GM12801 (cell line): ENCODE results near the gene PLEKHA1.

ENCODE experiments used
- TF ChIP-seq, protein P1 (sequence below): IDR thresholded peaks from one replicate; pipeline ENCODE4 v1.5.1; 2011; ENCODE audit warnings: control low read depth; ENCODE audit not compliant: insufficient read length; ENCODE audit errors: extremely low read depth

The PLEKHA1 gene

DNA sequence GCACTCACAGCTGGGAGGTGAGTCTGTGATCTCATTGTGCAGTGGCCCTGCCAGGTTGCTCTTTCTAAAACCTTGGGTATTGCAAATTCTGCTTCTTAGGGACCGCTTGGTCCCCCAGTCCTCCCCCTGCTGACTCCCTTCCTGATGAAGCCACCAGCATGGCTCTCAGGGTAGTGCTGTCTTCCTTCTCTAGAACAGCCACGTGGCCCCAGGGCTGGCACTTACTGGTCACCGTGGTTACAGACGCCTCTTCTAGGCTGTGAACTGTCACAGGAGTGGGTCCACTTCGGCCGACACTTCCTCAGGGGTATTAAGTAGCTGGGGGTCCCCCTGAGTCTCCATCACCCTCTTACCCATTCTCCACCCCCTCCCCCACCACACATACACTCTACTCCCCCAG lies 84.2 kb downstream of the PLEKHA1 start:
- TF ChIP-seq, protein P1, sequence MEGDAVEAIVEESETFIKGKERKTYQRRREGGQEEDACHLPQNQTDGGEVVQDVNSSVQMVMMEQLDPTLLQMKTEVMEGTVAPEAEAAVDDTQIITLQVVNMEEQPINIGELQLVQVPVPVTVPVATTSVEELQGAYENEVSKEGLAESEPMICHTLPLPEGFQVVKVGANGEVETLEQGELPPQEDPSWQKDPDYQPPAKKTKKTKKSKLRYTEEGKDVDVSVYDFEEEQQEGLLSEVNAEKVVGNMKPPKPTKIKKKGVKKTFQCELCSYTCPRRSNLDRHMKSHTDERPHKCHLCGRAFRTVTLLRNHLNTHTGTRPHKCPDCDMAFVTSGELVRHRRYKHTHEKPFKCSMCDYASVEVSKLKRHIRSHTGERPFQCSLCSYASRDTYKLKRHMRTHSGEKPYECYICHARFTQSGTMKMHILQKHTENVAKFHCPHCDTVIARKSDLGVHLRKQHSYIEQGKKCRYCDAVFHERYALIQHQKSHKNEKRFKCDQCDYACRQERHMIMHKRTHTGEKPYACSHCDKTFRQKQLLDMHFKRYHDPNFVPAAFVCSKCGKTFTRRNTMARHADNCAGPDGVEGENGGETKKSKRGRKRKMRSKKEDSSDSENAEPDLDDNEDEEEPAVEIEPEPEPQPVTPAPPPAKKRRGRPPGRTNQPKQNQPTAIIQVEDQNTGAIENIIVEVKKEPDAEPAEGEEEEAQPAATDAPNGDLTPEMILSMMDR, result no peak

DNA sequence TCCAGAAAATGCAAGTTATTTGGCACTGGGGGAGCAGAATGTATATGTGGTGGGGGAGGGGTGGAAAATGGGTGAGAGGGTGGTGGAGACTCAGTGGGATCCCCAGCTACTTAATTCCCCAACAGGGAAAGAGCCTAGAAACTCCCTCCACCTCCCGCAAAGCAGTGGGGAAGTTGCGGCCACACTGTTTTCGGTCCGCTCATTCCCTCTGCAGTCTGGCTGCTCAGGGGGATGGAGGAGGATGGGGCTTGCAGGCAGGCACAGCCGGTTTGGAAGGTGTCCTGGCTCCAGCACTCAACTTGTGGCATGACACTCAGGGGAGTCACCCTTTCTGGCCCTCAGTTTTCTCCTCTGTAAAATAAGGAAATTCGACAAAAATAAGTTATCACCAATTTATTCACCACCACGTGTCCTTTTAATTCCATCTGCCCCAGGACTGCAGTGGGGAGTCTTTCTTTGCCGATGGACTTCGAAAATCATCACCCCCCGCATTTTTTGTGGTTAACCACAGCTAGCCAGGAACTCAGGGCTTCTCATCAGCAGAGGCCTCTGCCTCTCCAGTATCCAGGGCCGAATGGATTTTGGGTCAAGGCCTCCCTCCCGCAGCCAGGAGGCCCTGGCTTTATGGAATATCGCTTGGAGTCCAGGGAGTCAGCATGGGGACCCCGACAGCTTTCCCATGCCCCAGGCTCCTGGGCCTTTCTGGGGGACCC lies 85.2 kb downstream of the PLEKHA1 start:
- TF ChIP-seq, protein P1, result no peak

DNA sequence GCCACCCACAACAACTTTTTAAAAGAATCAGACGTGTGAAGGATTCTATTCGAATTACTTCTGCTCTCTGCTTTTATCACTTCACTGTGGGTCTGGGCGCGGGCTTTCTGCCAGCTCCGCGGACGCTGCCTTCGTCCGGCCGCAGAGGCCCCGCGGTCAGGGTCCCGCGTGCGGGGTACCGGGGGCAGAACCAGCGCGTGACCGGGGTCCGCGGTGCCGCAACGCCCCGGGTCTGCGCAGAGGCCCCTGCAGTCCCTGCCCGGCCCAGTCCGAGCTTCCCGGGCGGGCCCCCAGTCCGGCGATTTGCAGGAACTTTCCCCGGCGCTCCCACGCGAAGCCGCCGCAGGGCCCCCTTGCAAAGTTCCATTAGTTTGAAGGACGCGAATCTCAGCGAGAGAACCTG lies 86.4 kb downstream of the PLEKHA1 start:
- TF ChIP-seq, protein P1, result no peak

DNA sequence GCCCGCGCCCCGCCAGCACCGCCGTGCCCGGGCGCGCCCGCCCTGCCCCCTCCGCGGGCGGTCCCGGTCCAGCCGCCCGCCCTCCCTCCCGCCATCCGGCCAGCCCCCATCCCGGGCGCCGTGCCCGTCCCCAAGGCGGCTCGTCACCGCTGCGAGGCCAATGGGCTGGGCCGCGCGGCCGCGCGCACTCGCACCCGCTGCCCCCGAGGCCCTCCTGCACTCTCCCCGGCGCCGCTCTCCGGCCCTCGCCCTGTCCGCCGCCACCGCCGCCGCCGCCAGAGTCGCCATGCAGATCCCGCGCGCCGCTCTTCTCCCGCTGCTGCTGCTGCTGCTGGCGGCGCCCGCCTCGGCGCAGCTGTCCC lies 86.8 kb downstream of the PLEKHA1 start, which contains the start of gene HTRA1:
Gene HTRA1, plus strand, starts transcription at position 187 of the 362 bp plus-strand sequence. Its CDS starts 100 bp downstream, at position 287.
- TF ChIP-seq, protein P1, result no peak

DNA sequence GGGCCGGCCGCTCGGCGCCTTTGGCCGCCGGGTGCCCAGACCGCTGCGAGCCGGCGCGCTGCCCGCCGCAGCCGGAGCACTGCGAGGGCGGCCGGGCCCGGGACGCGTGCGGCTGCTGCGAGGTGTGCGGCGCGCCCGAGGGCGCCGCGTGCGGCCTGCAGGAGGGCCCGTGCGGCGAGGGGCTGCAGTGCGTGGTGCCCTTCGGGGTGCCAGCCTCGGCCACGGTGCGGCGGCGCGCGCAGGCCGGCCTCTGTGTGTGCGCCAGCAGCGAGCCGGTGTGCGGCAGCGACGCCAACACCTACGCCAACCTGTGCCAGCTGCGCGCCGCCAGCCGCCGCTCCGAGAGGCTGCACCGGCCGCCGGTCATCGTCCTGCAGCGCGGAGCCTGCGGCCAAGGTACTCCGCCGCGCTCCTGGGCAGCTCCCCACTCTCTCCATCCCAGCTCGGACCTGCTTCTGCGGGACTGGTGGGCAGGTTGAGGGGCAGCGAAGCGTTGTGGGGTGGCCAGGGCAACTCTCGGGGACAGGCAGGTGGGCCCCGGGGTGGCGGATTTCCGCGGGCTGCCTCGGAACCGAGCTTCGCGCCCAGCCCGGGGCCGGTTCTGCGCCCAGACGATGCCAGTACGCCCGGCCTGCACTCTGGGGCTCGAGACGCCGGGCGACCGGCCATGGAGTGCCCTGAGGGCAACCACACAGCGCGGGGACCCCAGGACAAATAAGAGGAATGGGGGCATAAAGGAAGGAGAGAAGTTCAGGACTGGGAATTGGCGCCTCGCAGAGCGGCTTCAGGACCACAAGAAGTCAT lies 87.4 kb downstream of the PLEKHA1 start:
- TF ChIP-seq, protein P1, result no peak

DNA sequence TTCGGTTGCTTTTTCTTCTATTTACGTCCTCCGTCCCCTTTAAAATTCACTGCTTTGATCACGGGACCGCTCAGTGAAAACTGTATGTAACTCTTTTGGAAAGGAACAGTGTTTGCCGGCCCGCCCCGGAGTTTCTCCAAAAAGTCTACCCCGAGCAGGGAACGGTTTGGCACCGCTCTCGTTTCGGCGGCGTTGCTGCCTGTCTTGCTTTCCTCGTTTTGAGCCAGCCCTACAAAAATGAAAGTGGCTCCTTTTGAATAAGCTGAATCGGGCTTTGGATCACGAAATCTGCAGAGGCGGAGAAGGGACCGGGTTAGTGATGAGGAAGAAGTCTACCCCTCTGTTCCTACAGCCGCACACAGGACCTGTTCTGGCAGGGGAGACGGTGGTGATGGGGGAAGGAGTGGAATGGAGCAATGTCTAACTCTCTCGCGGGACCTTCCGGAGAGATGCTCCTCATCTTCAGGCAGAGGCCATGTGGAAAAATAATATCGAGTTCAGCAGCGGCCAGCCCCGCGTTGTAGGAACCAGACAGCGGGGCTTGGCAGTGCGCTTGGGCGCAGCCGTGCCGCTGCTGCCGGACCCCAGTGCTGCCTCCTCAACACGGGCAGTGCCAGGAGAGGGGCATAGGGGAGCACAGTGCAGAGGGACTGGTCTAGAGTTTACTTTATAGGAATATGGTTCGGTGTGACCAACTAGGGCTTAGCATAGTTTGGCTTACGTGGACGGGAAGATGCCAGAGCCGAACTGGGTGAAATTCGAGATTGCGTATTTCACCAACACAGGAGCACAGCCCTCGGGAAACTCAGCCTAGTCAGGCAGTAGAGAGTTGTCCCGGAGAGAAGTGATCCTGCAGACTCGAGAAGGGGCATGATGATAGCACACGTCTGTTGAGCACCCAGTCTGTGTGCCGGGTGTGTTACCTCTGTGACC lies 88.3 kb downstream of the PLEKHA1 start:
- TF ChIP-seq, protein P1, result no peak
